ENCODE measurements around the gene EHD4. TPM values are rescaled to one million over a fixed set of nuclear protein-coding genes. Genes with fewer than 3 reads are reported as not detected.

The EHD4 gene
- total RNA-seq, 4 donors from 2014 or later: 10.0 to 25.4 (median 20.3) TPM

DNA sequence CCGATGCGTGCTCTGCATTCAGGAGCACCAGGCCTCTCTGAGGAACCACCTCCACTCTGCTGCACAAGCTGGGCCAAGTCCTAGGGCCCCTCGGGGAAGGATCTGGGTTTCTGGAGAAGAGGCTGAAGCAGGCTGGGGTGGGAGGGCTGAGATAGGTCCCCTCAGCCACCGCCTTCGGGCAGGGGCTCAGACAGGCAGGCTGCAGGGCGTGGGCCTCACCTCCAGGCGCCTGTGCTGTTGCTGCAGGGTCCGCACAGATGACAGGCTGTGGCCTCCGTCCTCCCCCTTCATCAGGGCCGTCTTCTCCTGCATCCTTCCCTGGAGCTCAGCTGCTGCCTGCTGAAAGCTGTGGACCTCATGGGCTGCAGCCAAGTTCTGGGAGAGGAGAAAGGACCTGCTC is 118.5 kb downstream of the EHD4 start:
- TF ChIP-seq POLR2A (IDR thresholded peaks at IDR 0.05) (no peak), POLR2AphosphoS5 (IDR thresholded peaks at IDR 0.05) (no peak), EP300 (IDR thresholded peaks at IDR 0.05) (no peak)
- TF ChIP-seq, protein P1, sequence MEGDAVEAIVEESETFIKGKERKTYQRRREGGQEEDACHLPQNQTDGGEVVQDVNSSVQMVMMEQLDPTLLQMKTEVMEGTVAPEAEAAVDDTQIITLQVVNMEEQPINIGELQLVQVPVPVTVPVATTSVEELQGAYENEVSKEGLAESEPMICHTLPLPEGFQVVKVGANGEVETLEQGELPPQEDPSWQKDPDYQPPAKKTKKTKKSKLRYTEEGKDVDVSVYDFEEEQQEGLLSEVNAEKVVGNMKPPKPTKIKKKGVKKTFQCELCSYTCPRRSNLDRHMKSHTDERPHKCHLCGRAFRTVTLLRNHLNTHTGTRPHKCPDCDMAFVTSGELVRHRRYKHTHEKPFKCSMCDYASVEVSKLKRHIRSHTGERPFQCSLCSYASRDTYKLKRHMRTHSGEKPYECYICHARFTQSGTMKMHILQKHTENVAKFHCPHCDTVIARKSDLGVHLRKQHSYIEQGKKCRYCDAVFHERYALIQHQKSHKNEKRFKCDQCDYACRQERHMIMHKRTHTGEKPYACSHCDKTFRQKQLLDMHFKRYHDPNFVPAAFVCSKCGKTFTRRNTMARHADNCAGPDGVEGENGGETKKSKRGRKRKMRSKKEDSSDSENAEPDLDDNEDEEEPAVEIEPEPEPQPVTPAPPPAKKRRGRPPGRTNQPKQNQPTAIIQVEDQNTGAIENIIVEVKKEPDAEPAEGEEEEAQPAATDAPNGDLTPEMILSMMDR (IDR thresholded peaks at IDR 0.05): no peak
- no peaks in the 10 kb centered on the region for H3K9me3 ChIP-seq
- no peak overlapping the region for H3K27ac ChIP-seq
- H3K36me3 ChIP-seq: peaks cover 0 to 3% of the 10 kb centered on the region in 2 donors
- H3K4me1 ChIP-seq: no peaks in the 10 kb centered on the region
- no peak for ATAC-seq
- H3K4me3 ChIP-seq: no peak overlapping the region
- H3K27me3 ChIP-seq: peaks cover 78% of the 10 kb centered on the region
- WGBS, 2 donors (ENCODE audit: low coverage in 1 of 2): no CpG with 5 or more reads among the region's 10 CpGs

DNA sequence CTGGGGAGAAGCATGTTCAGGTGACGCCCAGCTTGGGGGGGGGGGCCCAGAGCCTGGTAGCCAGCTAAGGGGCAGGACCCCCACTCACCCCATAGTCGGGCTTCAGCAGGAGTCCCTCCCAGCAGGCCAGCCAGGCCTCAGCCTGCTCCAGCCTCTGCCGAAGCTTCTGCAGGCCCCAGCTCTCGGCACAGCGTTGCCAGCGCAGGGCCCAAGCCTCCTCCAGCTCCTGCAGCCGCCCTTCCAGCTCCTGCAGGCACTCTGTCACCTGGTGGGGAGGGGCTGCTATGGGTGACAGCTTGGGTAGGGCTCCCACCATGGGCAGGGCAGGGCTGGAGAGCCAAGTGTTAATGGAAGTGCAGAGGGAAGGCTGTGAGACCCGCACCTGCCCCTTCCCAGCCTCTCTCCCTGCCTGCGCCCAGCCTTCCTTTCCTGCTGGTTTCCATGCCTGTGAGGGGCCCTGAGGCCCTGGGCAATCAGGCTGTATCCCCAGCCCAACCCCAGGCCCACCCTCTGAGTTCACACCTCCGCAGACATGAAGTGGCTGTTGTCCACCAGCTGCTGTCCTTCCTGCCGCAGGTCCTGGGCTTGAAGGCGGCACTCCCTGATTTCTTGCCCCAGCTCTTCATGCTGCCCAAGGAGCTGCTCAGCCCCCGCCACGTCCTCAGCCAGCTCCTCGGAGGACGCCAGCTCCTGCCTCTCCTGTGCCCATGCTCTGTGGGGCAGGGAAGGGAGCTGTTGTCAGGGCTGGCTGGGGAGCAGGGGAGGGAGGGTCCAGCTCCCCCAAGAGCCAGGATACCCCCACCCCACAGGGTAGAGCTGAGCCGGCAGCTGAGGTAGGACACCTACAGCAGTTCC is 119.4 kb downstream of the EHD4 start:
- Histone ChIP-seq H3K4me3 (no peak overlapping the region), H3K4me1 (no peaks in the 10 kb centered on the region), H3K27me3 (peaks cover 70% of the 10 kb centered on the region), H3K27ac (no peak overlapping the region), H3K36me3 (peaks cover 0 to 12% of the 10 kb centered on the region in 2 donors), H3K9me3 (no peaks in the 10 kb centered on the region)
- TF ChIP-seq POLR2AphosphoS5 (IDR thresholded peaks at IDR 0.05) (no peak), EP300 (IDR thresholded peaks at IDR 0.05) (no peak), POLR2A (IDR thresholded peaks at IDR 0.05) (no peak)
- TF ChIP-seq, protein P1 (IDR thresholded peaks at IDR 0.05): no peak
- ATAC-seq: no peak
- 95% methylated on average over 4 of the region's 17 CpGs; no CpG with 5 or more reads in 1 of the 2 donors for WGBS, 2 donors (ENCODE audit: low coverage in 1 of 2)

DNA sequence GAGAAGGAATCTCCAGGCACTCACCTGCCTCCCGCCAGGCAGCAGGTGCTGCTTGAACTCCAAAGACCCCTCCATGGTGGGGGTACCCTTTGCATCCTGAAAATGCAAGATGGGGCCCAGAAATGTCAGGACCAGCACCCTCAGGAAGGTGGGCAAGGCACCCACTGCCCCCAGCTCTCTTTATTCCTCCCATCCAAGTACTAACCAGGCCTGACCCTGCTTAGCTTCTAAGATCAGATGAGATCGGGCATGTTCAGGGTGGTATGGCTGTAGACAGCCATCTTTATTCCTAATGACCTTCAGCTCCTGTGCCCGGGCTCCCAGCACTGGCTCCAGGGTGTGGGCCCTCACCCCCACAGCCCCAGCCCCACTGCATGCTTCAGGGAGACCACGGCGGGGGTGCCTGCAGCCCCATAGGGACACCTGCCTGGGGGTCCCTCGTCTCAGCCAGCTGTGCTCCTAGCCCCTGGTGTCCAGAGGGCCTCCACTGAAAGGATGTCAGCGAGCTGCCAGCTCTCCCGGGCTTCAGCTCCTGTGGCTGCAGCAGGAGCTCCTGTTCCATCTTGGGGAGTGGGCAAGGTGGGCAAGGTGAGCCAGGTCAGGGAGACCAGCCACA is 120.5 kb downstream of the EHD4 start:
- H3K36me3 ChIP-seq: peaks cover 0 to 23% of the 10 kb centered on the region in 2 donors
- no CpG with 5 or more reads among the region's 8 CpGs for WGBS, 2 donors (ENCODE audit: low coverage in 1 of 2)
- H3K27ac ChIP-seq: no peak overlapping the region
- no peaks in the 10 kb centered on the region for H3K9me3 ChIP-seq
- TF ChIP-seq POLR2AphosphoS5 (IDR thresholded peaks at IDR 0.05): no peak
- TF ChIP-seq EP300 (IDR thresholded peaks at IDR 0.05): no peak
- TF ChIP-seq, protein P1 (IDR thresholded peaks at IDR 0.05): no peak
- TF ChIP-seq POLR2A (IDR thresholded peaks at IDR 0.05): no peak
- H3K4me3 ChIP-seq: no peak overlapping the region
- peaks cover 61% of the 10 kb centered on the region for H3K27me3 ChIP-seq
- no peaks in the 10 kb centered on the region for H3K4me1 ChIP-seq
- no peak for ATAC-seq

DNA sequence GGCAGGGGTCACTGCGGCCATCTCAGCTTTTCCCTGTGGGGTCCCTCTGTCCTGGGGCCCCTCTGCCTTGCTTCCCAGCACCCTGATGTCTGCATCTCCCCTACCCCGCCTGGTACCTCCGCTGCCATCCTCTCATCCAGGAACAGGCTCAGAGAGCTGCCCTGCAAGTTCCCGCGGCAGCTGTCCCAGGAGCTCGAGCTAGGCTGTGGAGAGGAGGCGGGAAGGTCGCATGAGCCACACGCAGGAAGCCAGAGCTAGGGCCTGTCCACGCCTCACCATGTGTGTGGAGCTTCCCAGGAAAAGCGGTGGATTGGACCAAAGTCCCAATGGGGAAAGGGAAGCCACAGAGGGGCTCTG is 121.2 kb downstream of the EHD4 start:
- no peaks in the 10 kb centered on the region for H3K4me1 ChIP-seq
- TF ChIP-seq POLR2AphosphoS5 (IDR thresholded peaks at IDR 0.05) (no peak), EP300 (IDR thresholded peaks at IDR 0.05) (no peak), POLR2A (IDR thresholded peaks at IDR 0.05) (no peak)
- TF ChIP-seq, protein P1 (IDR thresholded peaks at IDR 0.05): no peak
- no peak overlapping the region for H3K27ac ChIP-seq
- ATAC-seq: no peak
- H3K27me3 ChIP-seq: peaks cover 54% of the 10 kb centered on the region
- peaks cover 0 to 30% of the 10 kb centered on the region in 2 donors for H3K36me3 ChIP-seq
- no peak overlapping the region for H3K4me3 ChIP-seq
- H3K9me3 ChIP-seq: no peaks in the 10 kb centered on the region
- 100% methylated on average over 1 of the region's 11 CpGs; no CpG with 5 or more reads in 1 of the 2 donors for WGBS, 2 donors (ENCODE audit: low coverage in 1 of 2)

Data from gastroesophageal sphincter (tissue), 4 donors.